Activated CD4-positive, alpha-beta T cell treated with anti-CD3 and anti-CD28 coated beads, Interleukin-2, amount 10 ng/mL, durations not matched to agents 24 days and 14 days (primary cell): ENCODE measurements around the gene PARN. TPM values are rescaled to one million over a fixed set of nuclear protein-coding genes. Genes with fewer than 3 reads are reported as not detected.
A peak's percentile ranks its signal among the peaks of the same experiment; 100 is the strongest.

ENCODE experiments used
- DNase-seq: peaks from one replicate; pipeline ENCODE4 v3.0.0; 2022
- H3K27ac Mint-ChIP-seq: one replicate; pipeline ENCODE4 v1.8.0; 2022; ENCODE audit warnings: mild to moderate bottlenecking, mixed read lengths
- H3K27me3 Mint-ChIP-seq: one replicate; pipeline ENCODE4 v1.8.0; 2022; ENCODE audit warnings: mixed read lengths
- H3K36me3 Mint-ChIP-seq: one replicate; pipeline ENCODE4 v1.8.0; 2022; ENCODE audit warnings: low read depth, mild to moderate bottlenecking, mixed read lengths
- H3K4me1 Mint-ChIP-seq: one replicate; pipeline ENCODE4 v1.8.0; 2021; ENCODE audit warnings: mixed read lengths
- H3K4me3 Mint-ChIP-seq: one replicate; pipeline ENCODE4 v1.8.0; 2022; ENCODE audit warnings: mild to moderate bottlenecking, moderate library complexity, mixed read lengths
- H3K9me3 Mint-ChIP-seq: one replicate; pipeline ENCODE4 v1.8.0; 2021; ENCODE audit warnings: mixed read lengths
- intact Hi-C: fragments of 100-400 bp; cut with micrococcal nuclease; formaldehyde crosslinking; loops from one replicate; pipeline ENCODE4 v1.15.1; 2023
- total RNA-seq: library from RNA; stranded (reverse); gene quantifications from 2 replicates; pipeline ENCODE4 v1.2.3, GENCODE V29; 2022

The PARN gene
- total RNA-seq, 1 donor from 2014 or later: 58.6 TPM

DNA sequence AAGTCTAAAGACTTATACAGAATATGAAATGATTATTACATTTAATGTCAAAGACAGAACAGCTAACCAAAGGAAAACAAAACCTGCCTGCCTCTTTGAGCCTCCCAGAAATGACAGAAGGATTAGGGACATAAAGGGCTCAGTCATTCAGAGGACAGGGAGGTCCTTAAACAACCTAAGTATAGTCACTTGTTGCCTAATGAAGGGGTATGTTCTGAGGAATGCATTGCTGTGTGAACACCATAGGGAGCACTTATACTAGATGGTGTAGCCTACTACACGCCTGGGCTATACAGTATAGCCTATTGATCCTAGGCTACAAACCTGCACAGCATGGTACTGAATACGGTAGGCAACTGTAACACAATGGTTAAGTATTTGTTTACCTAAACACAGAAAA, 106.4 kb downstream of the PARN start:
- H3K36me3 Mint-ChIP-seq: no peaks in the 10 kb centered on the region
- H3K9me3 Mint-ChIP-seq: no peaks in the 10 kb centered on the region
- H3K27me3 Mint-ChIP-seq: no peaks in the 10 kb centered on the region
- intact Hi-C loops: no loop called here
- H3K4me1 Mint-ChIP-seq: peaks cover 7% of the 10 kb centered on the region
- DNase-seq: no peak
- H3K27ac Mint-ChIP-seq: no peak overlapping the region
- no peak overlapping the region for H3K4me3 Mint-ChIP-seq

DNA sequence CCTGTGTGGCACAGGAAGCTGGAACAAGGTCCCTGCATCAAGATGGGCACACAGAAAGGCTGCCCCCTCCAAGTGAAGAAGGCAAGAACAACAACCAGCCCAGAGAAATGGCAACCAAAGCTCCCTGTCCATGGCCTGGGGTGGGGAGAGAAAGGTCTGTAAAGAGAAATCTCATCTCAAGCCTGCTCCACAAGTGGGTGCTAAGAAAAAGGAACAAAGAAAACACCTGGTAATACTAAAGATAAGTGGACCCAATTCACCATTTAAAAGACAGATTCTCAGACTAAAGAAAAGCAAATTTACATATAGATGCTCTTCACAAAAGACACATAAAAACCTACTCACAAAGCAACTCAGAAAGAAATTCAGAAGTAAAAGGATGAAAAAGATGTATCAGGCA, 107.4 kb downstream of the PARN start:
- Mint-ChIP-seq H3K9me3 (no peaks in the 10 kb centered on the region), H3K36me3 (no peaks in the 10 kb centered on the region), H3K27me3 (no peaks in the 10 kb centered on the region), H3K4me3 (no peak overlapping the region), H3K27ac (no peak overlapping the region), H3K4me1 (peaks cover 7% of the 10 kb centered on the region)
- intact Hi-C loops: no loop called here
- no peak for DNase-seq

DNA sequence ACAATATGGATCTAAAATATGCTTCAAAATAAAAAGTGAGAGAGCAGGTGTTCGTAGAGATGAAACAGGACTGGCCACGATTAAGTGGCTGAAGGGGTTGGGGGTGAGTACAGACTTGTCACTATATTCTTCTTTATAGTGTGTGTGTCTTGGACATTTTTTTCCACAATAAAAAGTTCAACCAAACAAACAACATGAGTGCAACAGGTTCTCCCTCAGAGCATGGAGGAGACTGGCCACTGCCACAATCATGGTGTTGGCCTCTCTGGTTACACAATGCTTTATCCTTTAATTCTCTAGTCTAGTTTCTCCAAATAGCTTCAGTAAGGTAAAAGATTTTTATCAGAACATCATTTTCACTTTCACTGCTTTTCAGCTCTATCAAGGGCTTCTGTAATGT, 109.3 kb downstream of the PARN start:
- intact Hi-C loops: no loop called here
- Mint-ChIP-seq H3K9me3 (no peaks in the 10 kb centered on the region), H3K27me3 (no peaks in the 10 kb centered on the region), H3K4me1 (peaks cover 5% of the 10 kb centered on the region), H3K27ac (no peak overlapping the region), H3K36me3 (no peaks in the 10 kb centered on the region), H3K4me3 (no peak overlapping the region)
- no peak for DNase-seq

DNA sequence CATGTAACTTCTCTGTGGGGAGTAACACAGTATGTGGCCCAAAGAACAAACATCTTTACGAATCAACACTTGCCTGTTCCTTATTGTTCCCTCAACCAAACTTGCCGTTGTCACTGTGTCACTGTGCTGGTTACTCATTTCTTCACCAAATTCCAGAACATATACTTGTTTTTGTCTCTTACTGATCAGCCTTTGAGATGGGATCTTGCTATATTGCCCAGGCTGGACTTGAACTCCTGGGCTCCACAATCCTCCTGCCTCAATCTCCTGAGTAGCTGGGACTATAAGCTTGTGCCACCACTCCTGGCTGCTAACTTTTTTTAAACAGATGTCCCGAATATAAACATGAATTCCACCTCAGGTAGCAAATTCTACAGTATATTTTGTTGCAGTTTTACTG, 115.1 kb downstream of the PARN start:
- no peak for DNase-seq
- H3K36me3 Mint-ChIP-seq: no peaks in the 10 kb centered on the region
- intact Hi-C loops: no loop called here
- no peak overlapping the region for H3K4me3 Mint-ChIP-seq
- H3K27ac Mint-ChIP-seq: no peak overlapping the region
- H3K27me3 Mint-ChIP-seq: no peaks in the 10 kb centered on the region
- H3K9me3 Mint-ChIP-seq: no peaks in the 10 kb centered on the region
- peaks cover 3% of the 10 kb centered on the region for H3K4me1 Mint-ChIP-seq

DNA sequence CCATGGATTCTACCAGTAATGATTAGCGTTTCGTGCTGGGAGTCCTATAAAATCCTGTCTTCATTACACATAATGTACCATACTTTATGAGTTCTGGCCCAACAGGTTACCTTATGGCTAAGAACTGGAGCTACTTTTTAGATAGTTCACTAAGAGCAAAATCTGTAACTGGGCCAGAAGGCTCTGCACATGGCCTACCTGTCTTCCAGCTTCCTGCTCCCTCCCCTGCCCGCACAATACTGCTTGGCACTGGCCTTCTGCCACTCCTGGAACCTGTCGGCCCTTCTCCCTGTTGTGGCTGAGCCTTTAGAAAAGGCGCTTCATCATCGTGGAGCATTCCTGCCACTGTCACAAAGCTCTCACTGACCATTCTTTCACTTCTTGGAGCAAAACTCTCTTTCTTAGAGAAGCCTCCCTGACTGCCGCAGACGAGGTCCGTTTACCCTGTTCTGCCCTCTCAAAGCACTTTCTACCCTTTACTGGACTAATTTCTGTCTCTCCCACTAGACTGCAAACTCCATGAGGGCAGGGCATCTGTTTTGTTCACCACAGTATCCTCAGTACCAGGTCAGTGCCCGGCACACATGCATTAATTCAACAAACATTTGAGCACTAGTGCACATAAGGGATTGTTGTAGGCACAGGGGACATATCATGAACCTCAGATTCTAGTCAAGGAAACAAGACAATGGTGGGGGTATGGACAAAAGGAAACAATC, 116.5 kb downstream of the PARN start:
- H3K4me3 Mint-ChIP-seq: no peak overlapping the region
- H3K27me3 Mint-ChIP-seq: no peaks in the 10 kb centered on the region
- intact Hi-C loops: no loop called here
- no peak overlapping the region for H3K27ac Mint-ChIP-seq
- no peaks in the 10 kb centered on the region for H3K36me3 Mint-ChIP-seq
- no peak for DNase-seq
- H3K9me3 Mint-ChIP-seq: no peaks in the 10 kb centered on the region
- H3K4me1 Mint-ChIP-seq: peaks cover 3% of the 10 kb centered on the region

DNA sequence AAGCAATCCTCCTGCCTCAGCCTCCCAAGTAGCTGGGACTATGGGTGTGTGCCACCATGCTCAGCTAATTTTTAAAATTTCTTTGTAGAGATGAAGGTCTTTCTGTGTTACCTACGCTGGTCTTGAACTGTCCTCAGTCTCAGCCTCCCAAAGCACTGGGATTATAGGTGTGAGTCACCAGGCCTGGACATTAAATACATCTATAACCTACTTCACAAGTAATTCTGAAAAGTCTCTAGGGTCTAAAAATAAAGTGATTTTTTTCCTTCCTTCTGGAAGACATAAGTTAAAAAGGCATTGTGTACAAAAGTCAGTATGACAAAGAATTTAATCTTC, 118.3 kb downstream of the PARN start:
- Mint-ChIP-seq H3K4me1 (peaks cover 3% of the 10 kb centered on the region), H3K36me3 (no peaks in the 10 kb centered on the region), H3K4me3 (no peak overlapping the region), H3K27me3 (no peaks in the 10 kb centered on the region), H3K9me3 (no peaks in the 10 kb centered on the region), H3K27ac (no peak overlapping the region)
- no peak for DNase-seq
- intact Hi-C loops: no loop called here

DNA sequence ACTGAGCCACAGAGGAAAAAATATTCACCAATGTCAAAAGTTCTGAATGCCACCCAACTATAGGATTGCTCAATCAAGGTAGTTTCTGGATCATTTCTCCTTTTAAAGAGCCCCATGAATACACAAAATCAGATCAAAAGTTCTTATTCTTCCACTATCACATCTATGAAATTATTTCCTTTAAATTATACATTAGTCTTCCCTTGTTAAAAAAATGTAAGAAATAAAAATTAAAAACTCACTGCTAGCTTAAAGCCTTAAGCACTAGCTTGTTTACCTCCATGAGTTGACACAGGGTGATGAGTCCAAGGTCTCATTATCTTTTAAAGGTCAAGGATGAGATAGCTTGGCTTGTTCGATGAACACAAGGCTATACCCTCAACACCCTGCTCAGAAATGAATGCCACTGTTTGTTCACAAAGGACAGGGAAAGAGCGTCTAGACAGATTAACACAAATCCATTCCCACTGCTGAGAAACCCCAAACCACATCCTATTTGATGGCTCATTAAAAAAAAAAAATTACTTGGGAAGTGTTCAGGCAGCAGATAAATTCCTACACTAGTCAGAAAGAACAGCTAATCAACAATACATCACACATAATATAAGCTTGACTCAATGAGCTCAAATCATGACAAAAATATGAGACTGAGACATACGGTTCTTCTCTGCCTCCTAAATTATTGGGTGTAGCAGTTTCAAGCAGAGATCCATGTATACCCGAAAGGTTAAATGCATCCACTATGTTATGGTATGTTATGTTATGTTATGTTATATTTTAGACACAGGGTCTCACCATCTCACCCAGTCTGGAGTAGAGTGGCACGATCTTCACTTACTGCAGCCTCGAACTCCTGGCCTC, 118.9 kb downstream of the PARN start:
- H3K4me1 Mint-ChIP-seq: peaks cover 3% of the 10 kb centered on the region
- H3K9me3 Mint-ChIP-seq: no peaks in the 10 kb centered on the region

DNA sequence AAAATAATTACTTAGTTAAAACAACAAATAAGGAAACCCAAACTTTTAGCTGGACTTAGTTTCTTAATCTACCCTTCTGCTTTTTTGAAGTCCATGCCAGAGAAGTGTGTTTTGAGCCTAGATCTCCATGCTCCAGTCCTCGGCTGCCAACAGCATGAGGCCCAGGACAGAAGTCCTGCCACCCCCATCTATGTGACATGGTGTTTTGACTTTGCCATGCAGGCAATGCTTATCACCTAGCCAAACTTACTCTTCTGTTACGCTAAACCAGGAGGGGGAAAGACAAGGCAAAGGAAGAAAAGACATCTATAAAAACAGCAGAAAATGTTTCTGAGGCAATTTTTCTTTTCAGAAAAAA, 119.5 kb downstream of the PARN start:
- no peaks in the 10 kb centered on the region for H3K27me3 Mint-ChIP-seq
- no peak overlapping the region for H3K27ac Mint-ChIP-seq
- H3K36me3 Mint-ChIP-seq: peaks cover 2% of the 10 kb centered on the region
- no peak for DNase-seq
- no peak overlapping the region for H3K4me3 Mint-ChIP-seq
- H3K4me1 Mint-ChIP-seq: peaks cover 8% of the 10 kb centered on the region
- no peaks in the 10 kb centered on the region for H3K9me3 Mint-ChIP-seq
- intact Hi-C loops: no loop called here

More for the DNA sequence above, 118.9 kb downstream of the PARN start:
- no peak for DNase-seq
- Mint-ChIP-seq H3K4me3 (no peak overlapping the region), H3K27me3 (no peaks in the 10 kb centered on the region), H3K27ac (no peak overlapping the region), H3K36me3 (no peaks in the 10 kb centered on the region)
- intact Hi-C loops: no loop called here

DNA sequence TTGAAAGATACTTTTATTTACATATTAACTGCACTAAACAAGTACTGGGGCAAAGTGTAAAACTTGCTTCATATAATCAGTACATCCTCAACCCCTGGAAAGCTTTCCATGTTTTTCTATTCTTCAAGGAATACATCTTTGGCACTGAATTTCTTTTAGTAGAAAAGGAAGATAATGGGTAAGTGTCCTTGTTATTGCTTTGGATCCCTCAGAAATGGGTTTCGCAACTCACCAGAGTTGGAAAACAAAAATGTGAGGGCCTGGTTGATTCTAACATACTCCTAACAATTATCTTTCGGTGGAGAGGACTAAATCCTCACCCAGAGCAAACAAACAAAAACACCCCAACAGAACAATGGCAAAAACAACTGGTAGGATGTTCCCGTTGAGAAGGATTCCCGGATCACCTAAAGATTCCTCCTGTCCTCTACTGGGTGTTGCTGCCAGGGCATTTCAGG, 120.4 kb downstream of the PARN start:
- no peaks in the 10 kb centered on the region for H3K9me3 Mint-ChIP-seq
- DNase-seq: no peak
- no peaks in the 10 kb centered on the region for H3K27me3 Mint-ChIP-seq
- H3K4me3 Mint-ChIP-seq: no peak overlapping the region
- intact Hi-C loops: no loop called here
- no peak overlapping the region for H3K27ac Mint-ChIP-seq
- H3K36me3 Mint-ChIP-seq: peaks cover 2% of the 10 kb centered on the region
- H3K4me1 Mint-ChIP-seq: peaks cover 10% of the 10 kb centered on the region

DNA sequence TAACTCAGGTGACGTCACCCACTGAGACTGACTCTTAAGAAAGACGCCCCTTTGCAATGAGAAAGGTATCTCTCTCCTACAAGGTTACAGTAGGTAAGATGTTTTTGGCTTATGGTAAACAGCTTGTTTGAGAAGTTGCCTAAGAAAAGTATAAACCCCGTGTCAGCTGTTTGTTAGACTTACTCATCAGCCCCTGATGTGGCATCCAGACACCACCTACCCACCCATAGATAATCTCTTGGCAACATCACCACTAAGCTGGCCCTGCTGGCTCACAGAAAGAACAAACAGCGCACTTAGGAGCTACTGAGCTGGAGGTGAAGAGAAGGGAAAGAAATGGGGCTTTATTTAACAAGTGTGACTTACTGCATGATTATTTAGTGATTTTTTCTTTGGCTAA, 121.0 kb downstream of the PARN start:
- no peak for DNase-seq
- H3K9me3 Mint-ChIP-seq: no peaks in the 10 kb centered on the region
- H3K27ac Mint-ChIP-seq: no peak overlapping the region
- peaks cover 2% of the 10 kb centered on the region for H3K36me3 Mint-ChIP-seq
- peaks cover 10% of the 10 kb centered on the region for H3K4me1 Mint-ChIP-seq
- H3K4me3 Mint-ChIP-seq: no peak overlapping the region
- no peaks in the 10 kb centered on the region for H3K27me3 Mint-ChIP-seq
- intact Hi-C loops: no loop called here

DNA sequence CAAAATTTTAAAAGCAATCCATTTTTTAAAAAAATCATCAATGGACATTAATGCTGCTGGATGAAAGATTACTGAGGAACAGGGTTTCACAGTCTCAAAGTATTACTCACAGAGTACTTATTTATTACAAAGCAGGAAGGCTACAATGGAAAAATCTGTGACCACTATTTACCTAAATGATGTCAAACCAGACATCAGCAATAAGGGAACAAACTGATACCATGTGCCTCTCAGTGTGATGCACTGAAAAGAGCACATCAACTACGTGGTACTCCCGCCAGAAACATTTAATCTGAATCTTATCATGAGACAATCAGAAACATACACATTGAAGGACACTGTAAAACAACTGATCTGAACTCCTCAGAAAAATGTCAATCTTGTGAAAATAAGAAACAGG, 124.2 kb downstream of the PARN start:
- DNase-seq: no peak
- no peaks in the 10 kb centered on the region for H3K9me3 Mint-ChIP-seq
- no peak overlapping the region for H3K4me3 Mint-ChIP-seq
- H3K36me3 Mint-ChIP-seq: peaks cover 2% of the 10 kb centered on the region
- H3K4me1 Mint-ChIP-seq: peaks cover 14% of the 10 kb centered on the region
- no peaks in the 10 kb centered on the region for H3K27me3 Mint-ChIP-seq
- H3K27ac Mint-ChIP-seq: peak overlapping the region; percentile 9
- intact Hi-C loops: no loop called here

DNA sequence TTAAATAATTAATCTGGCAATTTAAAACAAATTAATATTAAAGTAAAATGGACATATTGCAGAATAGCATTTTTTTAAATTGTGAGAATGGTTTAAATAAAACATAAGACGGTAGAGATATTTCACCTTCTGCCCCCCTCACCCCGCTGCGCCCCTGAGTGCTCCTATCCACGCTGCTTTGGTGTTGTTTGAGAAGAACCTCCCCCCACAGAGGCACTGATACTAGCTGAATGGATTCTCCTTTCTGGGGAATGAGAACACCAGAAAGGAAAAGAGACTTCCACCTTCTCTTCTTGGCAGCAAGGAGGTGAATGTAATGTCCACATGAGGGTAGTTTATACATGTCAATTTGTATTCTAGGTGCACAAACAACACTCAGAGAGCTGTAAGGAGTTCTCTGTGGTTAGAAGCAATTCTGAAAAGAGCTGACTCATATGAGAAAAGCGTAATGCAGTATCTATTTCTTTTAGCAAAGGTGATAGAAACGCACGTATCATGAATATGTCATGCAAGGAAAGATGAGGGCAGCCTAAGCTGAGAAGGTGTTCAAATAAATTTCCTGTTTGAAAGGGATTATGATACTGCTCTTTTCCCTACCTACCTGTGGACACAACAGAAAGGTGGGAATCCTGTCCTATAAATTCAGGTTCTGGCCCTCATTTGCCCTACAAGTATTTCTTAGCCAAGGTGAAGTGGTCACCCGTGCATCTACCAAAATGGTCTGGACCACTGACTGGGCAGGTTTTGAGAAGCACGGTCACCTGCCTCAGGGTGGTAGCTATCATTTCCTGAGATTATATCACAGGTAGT, 126.9 kb downstream of the PARN start:
- H3K36me3 Mint-ChIP-seq: peaks cover 2% of the 10 kb centered on the region
- no peak overlapping the region for H3K27ac Mint-ChIP-seq
- no peak for DNase-seq
- H3K4me3 Mint-ChIP-seq: no peak overlapping the region
- H3K4me1 Mint-ChIP-seq: peaks cover 14% of the 10 kb centered on the region
- intact Hi-C loops: no loop called here
- H3K27me3 Mint-ChIP-seq: no peaks in the 10 kb centered on the region
- no peaks in the 10 kb centered on the region for H3K9me3 Mint-ChIP-seq

DNA sequence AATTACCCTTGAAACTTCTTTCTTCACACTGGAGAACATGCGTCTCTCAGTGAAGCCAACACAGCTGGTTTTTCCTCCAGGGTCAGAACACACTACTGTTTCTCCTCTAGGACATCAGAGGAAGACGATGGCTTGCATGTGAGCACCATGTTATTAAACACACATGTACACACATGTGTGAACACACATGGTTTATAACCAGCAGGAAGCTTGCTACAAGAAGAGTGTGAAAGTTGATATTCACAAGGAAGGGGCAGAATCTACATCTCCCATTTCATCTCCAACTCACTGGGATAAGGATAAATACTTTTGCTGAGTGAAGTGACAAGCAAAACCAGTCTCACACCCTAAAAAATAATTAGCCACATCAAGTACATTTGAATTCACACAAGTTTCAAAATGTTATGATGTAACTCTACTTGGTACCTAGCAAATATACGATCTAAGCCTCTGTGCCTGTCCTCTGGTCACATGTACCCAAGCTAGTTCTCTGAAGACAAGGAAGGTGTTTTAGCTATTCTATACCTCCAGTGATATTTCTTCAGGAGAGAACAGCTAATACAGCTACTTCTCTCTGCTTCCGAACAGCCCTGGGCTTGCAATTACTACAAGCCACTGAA, 127.7 kb downstream of the PARN start:
- no peak for DNase-seq
- Mint-ChIP-seq H3K27ac (no peak overlapping the region), H3K36me3 (peaks cover 2% of the 10 kb centered on the region), H3K27me3 (no peaks in the 10 kb centered on the region), H3K9me3 (no peaks in the 10 kb centered on the region), H3K4me3 (no peak overlapping the region), H3K4me1 (peaks cover 14% of the 10 kb centered on the region)
- intact Hi-C loops: no loop called here
